HuH-7 (cell line): ENCODE data around the gene DCTN3.

Source experiments
- DNase-seq: peaks from one replicate; pipeline ENCODE4 v3.0.0; 2011; ENCODE audit warnings: low spot score

The DCTN3 gene

DNA sequence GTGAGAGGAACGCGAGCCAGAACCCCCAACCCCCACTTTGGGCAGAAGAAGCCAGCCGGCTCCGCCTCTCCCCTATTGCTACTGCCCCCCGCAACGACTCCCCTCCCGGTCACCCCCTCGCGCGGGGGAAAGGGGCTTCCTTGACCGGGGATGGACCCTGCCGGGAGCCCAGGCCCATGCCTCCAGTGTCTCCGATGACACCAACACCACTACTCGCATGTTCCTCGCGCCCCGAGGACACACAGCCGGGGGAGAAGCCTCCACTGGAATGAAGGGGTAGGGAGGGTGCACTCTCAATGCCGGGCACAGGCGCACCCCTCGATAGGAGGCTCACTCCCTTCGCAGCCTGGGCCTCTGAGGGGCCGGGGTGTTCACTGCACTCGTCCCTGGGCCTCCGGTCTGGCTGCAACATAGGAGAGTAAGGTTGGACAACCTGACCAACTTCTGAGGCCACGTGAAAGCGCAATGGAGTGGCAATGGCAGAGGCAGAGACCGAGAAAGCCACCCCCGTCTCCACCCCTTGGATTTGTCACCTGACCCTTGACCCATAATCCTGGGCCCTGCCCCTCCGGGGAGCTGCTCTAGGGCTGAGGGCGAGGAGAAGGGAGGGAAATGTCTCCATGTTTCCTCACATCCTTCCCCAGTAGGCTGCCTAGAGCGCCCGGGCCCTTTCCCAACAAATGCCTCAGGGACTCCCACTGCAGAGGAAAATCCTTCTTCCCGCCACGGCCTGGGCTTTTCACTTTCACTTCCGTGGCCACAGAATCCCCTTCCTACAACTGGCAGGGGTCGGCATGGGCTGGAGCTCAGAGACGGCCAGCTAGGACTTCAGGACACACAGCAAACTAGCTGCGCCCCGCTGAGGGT is 29.7 kb downstream of the DCTN3 start:
- no peak for DNase-seq

DNA sequence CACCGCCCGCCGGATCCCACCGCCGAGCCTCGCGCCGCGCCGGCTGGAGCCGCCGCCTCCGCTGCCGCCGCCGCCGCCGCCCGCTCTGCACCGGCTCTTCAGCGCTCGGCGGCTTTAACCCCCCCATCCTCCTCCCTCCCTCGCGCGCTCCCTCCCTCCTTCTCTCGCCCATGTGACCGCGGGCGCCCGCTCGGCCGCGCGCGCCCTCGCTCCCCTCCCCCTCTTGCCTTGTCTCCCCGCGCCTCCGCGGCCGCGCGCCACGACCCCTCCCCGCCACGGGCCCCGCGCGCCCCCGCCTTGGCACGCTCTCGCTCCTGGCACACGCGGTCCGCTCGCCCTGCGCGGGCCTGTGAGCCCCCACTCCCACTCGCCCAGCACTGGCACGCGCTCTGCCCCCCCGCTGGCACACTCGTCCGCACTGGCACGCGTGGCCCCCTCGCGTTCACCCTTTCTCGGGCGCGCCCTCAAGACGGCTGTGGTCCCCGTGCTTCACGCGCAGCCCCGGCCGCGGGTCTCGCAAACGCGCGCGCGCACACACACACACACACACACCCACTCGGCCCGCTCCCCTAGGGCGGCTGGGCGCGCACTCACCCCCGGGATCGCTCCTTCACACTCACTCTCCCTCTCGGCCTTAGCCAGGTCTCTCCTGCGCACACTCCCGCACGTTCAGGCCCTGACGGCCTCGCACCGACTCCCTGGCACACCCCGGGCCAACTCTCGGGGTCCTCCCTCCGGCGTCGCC is 30.5 kb downstream of the DCTN3 start, which contains the start of gene CNTFR:
Gene CNTFR (minus strand): TSS at position 89 of the 745 bp plus-strand sequence. CDS start 20,743 bp downstream, outside the sequence.
- peak; percentile 60 for DNase-seq

DNA sequence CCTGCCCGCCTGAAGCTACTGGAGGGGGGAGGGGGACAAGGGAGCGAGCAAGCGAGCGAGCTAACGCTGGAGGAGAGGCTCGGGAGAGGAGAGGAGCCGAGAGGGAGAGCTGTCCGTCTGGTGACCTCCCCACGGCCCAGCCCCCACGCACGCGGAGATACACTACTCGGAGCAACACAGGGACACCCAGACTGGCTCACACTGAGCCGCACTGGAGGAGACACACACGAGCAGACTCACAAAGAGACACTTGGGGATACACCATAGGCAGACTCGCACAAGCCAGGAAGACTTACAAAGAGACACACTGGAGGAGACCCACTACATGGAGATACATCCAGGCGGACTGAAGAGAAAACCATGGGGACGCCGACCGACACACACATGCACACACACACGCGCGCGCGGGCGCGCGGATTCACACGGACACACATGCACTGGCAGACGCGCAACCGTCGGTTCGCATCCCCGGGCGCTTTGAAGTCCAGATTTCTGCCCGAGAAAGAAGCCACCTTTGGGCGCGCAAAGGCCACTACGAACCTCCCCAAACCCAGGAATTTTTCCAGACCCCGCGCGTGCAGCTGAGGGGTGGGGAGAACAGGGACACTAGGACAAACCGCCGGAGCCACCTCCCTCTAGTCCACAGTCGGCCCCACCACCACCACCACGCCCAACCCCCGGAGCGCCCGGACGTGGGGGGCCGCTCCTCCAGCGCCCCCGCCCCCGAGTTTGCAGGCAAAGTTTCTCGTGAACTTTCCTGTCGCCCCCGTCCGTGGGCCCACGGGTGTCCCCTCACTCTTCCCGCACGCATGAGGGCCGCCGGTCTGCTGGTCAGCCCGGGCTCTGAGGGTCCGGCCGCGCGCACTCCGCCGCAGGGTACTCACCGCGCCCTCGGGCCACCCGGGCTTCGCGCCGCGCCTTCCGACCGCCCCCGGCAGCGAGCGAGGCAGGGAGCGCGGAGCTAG is 31.3 kb downstream of the DCTN3 start:
- DNase-seq, result no peak

DNA sequence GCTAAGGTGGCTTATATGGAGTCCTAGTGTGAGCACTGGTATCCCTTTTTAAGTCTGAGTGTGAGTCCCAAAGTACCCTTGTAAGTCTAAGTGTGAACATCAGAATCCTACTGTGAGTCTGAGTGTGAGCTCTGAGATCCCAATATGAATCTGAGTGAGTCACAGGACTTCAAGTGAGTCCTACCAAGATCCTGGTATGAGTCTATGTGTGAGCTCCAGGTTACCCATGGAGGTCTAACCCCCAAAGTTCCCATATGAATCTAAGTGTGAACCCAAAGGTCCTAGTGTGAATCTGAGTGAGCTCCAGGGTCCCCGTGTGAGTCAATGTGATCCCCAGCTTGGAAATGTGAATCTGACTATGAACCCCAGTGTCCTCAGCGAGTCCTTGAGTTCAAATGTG is 33.0 kb downstream of the DCTN3 start:
- no peak for DNase-seq

DNA sequence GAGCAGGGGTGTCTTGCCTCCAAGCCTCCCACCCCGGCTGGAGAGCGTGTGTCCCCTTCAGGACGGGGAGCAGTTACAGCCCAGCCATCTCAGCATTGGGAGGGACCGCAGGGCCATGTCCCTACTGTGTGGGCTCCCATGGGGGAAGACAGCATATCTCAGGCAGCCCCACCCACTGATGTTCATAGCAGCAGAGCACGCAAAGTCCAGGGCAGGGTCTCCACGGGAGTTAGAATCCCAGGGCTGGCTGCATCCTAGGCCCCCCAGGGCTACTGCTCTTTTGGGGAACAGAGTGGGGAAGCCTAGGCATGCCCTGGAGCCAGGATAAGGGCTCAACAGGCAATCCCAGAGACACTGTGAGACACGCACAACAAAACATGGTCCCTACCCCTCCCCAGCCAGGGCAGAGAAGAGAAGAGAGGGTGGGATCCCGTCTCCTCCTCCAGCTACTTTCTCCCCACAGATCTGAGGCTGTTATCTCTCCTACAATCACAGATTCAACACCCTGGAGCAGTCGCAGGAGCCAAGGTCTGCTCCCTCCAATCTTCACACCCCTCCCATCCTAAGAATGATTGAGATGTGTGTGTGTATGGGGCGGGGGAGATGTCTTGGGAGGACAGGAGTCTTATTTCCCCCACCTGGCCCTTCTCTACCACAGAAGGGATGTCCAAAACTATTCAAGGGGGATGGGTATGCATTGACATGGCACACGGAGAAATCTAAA is 34.2 kb downstream of the DCTN3 start:
- no peak for DNase-seq

DNA sequence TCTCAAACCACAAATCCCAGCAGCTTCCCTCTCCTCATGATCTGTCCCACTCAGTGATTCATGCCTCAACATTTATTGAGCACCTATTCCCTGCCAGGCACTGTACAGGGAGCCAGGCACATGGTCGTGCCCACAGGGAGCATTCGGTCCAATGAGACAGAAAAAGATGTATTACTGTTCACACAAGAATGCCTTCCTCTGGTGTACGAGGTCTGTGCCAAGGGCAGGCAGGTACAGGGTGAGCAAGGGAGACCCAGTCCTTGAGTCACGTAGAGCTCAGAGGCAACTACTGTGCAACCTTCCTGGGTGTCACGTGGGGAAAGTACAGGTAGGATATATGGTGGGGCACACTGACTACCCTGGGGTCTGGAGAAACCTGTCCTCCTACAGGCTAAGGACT is 35.3 kb downstream of the DCTN3 start:
- no peak for DNase-seq

DNA sequence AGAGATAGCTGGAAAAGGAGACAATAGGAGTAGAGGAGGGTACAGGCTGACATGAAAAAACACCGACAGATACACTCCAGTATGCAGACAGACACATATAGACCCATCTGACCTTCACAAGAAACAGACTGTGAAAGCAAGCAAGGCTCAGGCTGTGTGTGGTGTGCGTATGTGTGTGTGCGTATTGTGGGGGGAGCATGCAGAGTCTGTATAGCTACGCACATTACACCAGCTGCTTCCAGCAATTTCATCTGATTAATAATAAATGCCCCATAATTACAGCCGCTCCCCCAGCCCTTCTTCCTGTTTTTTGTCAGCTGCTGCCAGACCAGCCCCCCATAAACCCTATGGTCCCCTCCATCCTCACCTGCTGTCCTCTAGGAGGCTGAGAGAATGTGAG is 37.5 kb downstream of the DCTN3 start:
- DNase-seq, result no peak

DNA sequence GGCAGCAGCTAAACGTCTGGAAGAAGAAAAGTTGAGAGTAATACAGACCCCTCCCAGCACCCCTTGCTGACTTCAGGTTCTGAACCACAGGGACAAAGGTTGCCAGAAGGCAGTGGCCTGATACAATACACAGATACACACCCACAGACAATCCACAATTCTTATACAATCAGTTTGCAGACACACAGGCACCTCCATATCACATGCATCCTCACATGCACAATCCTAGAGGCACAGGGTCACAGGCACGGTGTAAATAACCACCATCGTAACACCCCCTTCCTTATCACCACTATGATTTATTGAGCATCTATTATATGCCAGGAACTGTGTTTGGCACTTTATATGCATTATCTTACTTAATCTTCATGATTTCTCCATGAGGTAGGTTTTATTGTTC is 39.0 kb downstream of the DCTN3 start:
- no peak for DNase-seq

DNA sequence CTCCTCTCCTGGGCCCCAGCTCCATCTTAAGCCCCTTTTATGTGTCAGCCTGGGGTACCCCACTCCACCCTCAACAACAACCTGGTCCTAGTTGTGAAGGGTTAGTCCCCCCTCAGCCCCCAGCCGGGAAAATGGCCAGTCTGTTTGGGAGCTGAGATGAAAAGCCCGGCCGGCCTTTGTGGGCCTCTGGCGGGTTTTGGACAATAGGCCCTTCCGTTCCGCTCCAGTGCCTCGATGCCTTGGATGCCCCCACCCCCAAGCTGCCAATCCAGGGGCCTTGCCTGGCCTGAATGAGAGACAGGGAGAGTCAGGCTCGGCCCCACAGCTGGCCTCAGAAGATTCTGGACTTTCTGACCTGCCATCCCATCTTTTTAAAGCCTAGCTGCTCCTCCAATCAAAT is 39.9 kb downstream of the DCTN3 start:
- DNase-seq, result no peak

DNA sequence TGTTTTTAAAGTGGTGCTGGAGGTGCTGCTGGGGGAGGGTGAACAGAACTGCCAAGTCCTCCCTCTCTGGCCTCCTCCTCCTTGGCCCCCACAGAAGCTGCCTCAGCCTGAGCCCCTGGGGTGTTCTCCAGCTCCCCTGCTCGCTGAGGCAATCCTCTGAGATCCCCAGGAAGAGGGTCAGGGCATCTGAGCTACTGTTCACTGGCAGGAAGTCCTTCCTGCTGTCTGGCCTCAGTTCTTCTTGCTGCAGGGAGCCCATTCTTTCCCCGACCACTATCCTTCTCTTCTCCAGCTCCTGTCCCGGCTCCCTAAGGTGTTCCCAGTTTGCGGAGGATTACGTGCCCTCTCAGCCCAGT is 40.5 kb downstream of the DCTN3 start:
- DNase-seq, result no peak

DNA sequence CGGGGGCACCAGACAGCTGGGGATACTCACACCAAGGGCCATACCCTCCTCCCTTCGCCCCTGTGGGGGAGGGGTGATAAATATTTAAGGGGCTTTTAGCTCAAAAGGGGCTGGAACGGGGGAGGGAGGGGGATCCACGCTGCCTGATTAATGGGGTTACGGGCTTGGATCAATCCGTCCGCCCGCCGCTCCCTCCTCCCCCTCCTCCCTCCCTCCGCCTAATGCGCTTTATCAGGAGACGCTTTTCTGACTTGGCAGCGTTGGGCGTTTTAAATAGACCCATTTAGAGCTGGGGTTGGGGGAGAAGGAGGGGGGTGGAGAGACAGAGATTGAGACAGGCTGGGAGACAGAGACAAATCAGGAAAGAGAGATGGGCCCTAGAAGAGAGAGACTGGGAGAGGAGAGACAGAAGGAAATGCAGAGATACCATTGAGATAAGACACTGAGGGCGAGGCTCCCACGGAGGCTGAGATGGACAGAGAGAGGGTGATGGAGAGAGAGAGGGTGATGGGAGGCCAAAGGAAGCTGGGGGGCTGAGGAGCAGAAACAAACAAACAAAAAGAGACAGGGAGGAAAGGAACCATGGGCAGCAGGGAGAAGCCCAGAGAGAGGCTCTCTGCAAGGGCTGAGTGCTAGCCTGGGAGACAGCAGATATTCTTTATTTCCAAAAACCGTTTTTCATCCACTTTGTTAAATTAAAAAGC is 41.0 kb downstream of the DCTN3 start:
- DNase-seq, result no peak

DNA sequence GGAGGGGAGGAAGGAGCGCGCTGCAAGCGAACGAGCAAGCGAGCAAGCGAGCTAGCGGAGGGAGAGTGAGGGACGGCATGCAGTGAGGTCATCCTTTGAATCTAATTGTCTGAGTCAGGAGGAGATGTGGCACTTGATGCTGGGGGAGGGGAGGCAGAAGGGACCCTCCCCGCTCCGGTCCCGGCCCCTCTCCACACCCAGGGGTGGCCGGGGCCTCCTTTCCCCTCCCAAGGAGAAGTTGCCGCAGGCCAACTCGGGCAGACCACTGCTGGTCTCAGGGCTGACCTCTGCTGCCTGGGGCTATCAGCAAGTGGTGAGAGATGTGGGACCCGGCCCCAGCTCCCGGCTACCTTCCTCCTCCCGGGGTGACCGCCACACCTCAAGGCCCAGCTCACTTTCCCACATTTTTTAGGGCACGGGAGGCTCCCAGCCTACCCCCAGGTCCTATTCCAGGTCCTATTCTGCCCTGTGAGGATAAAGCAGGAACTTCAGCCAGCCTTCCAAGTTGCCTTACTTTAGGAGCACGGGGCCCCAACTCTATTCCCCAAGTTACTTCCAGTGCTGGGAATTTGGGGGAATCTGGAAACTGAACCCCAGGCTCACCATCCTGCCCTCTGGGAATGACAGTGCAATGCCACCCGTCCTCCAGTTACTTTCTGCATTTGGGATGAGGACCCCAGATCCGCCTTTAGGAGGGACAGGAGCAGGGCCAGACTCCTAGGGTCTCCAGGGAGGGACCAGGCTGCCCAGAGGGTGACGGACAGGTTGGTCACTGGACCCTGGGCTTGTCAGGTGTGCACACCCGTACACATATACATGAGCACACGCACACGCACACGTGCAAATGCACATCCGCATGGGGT is 41.8 kb downstream of the DCTN3 start:
- DNase-seq, result no peak

DNA sequence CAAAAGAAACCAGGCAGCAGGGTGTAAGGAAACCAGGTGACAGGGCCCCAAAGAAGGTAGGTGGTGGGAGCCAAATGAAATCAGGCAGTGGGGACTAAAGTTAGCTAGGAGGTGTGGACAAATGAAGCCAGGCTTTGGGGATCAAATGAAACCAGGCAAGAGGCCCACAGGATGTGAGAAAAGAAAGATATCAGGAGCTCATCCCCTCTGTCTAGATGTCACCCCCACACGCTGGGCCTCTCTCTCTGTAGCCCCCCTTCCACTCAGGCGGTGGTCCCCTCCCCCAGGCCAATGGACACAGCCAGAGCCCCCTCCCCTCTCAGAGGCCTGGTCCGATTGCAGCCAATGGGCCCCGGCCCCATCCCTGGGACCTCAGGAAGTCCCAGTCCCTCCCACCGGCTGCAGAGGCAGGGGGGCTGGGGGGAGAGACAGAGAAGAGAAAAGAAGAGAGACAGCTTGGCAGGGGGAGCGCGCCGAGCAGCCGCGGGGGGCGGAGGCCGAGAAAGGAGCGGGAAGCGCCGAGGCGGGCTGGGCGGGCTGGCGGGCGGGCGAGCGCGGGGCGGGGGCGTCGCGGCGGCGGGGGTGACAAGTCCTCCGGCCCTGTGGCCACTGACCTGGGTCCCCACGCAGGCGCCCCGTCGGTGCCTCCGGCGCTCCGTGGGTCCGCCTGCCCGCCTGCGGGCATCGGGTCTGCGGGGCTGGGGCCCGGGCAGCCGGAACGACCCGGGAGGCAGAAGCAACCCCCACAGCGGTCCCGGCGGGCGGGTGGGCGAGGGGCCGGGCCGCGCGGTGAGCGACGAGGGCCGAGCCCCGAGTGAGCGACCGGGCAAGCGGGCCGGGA is 42.7 kb downstream of the DCTN3 start:
- DNase-seq, result no peak

DNA sequence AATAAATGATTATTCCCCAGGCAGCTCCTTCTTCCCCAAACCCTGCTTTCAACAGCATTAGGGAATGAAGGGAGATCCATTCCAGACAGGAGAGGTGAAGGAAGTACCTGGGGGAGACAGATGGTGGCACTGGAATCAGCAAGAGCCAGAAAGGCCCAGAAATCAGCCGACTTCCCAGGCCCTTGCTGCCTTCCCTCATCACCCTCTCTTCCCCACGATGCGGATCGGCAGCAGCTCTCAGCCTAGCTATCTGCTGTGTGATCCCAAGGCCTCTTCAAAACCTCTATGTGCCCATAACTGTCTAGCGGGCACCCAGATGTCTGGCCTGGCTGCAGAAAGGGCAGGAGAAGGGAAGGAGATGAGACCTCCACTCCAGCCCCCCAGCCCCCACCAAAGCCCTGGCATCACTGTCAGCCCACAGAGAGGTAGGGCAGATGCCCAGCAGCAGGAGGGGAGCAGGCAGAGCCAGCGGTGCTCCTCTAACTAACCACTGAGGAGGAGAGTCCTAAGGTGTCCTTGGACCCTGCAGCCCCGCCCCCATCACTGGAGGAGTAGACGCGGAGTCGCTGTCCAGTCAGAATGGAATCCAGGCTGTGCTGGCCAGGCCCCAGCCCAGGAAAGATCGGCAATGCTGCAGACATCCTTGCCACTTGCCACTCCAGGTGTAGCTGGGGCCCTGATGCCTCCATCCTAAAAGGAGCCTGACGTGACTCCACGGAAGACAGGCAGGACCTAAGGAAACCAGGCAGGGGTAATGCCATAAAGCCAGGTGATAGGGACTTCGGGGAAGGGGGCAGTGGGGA is 43.5 kb downstream of the DCTN3 start:
- no peak for DNase-seq

DNA sequence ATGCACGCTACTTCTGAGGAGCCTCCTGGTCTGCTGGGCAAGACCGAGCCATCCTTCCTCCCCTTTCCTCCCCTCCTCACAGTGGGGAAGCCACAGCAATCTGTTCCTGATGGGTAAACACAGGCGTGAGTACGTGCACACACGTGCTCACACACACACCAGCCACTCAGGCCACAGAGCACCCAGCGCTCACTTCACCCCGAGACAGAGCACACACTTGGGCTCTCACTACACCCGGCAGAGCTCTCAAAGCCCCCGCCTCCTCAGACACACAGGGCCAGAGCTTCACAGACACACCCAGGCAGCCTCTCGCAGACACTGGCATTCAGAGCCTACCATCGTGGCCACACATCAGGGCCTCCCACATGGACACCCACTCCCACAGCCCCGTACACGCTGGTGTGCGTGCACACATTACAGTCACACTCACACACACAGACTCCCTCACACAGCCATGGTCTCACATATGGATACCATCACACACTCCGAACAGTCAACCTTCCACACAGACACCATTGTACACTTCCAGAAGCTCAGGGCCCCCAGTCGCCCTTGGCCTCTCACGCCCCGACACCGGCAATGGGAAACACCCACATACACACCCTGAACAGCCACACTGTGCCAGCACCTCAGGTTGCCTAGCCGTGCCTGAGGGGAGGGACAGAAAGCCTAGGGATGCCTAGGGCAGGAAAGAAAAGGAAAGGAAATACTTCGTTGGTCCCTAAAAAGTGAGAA is 44.3 kb downstream of the DCTN3 start:
- no peak for DNase-seq

DNA sequence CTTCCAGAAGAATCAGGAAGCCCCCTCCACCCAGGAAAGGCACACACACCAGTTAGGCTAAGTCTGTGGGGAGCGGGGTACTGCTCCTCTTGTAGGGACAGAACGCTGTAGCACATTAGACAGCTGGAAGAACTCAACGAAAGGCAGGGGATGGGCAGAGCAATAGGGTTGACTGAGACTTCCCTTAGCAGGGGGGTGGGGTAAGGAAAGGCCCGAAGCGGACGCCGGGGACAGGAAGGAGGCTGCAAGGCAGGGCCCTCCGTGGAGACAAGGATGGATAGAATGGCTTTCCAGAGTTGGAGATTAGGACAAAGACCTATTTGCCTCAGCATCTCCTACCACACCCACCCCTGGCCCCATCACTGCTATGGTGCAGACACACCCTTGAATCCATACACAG is 45.1 kb downstream of the DCTN3 start:
- no peak for DNase-seq

DNA sequence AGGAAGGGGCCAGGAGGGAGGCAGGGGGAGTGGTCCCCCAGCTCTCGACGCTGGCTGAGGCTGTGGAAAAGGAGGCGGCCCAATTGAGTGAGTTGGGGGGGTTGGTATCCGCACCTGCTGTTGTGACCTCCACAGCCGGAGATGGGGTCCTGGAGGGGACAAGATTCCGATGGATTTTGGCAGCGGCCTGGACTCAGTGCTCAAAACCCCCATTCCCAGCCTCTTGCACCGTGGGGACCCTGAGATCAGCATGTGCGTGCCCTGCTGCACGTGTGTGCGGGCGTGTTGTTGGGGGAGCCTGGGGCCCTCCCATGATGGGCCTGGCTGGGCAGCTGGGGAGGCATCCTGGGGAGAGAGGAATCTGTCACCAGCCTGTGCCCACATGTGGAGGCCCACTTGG is 45.7 kb downstream of the DCTN3 start:
- DNase-seq, result no peak
